ENCODE measurements around the gene C19orf12. TPM values are rescaled to one million over a fixed set of nuclear protein-coding genes. Genes with fewer than 3 reads are reported as not detected.

C19orf12 gene
- total RNA-seq, 1 donor from 2014 or later, result 66.7 TPM

DNA sequence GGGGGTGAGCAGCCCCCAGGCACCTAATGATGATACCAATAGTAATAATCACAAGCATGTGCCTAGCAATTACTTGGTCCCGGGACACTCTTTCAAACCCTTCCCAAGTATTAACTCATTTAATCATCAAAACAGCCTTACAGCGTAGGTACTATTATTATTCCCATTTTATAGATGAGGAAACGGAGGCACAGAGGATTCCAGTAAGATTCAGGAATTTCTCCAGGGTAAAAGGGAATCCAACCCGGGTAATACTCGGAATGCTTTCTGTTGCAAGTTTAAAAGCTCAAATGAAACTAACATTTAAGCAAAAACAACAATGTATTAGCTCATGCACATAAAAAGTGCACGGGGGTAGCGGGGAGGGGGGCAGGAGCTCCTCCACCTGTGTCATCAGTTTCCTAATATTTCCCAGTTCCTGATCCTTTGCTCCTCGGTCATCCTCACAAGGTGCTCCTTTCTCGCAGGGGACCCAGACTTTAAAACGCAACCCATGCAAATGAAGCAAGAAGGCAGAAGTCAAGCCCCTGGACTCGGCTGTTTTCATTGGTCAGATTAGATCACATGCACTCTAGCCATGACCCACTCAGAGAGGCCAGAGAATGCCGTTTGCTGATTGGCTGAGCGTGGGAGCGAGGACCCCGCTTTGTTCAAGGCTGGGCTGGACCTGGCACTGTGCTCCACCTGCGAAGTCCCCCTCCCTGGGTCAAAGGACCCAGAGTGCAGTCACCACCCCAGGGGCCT is 38.3 kb upstream of the C19orf12 start:
- Mint-ChIP-seq H3K36me3 (ENCODE audit: unreplicated experiment) (no peaks in the 10 kb centered on the region), H3K27me3 (ENCODE audit: unreplicated experiment) (peaks cover 3% of the 10 kb centered on the region), H3K9me3 (ENCODE audit: unreplicated experiment) (peaks cover 4% of the 10 kb centered on the region), H3K4me3 (ENCODE audit: unreplicated experiment) (no peak overlapping the region), H3K27ac (ENCODE audit: unreplicated experiment) (no peak overlapping the region), H3K4me1 (ENCODE audit: low read depth, unreplicated experiment) (peaks cover 3% of the 10 kb centered on the region)
- TF ChIP-seq, protein P1, sequence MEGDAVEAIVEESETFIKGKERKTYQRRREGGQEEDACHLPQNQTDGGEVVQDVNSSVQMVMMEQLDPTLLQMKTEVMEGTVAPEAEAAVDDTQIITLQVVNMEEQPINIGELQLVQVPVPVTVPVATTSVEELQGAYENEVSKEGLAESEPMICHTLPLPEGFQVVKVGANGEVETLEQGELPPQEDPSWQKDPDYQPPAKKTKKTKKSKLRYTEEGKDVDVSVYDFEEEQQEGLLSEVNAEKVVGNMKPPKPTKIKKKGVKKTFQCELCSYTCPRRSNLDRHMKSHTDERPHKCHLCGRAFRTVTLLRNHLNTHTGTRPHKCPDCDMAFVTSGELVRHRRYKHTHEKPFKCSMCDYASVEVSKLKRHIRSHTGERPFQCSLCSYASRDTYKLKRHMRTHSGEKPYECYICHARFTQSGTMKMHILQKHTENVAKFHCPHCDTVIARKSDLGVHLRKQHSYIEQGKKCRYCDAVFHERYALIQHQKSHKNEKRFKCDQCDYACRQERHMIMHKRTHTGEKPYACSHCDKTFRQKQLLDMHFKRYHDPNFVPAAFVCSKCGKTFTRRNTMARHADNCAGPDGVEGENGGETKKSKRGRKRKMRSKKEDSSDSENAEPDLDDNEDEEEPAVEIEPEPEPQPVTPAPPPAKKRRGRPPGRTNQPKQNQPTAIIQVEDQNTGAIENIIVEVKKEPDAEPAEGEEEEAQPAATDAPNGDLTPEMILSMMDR (IDR thresholded peaks at IDR 0.05; ENCODE audit: partially characterized antibody, unreplicated experiment), result no peak
- no peak for DNase-seq

GRCh38 chr19:29752450-29753025 is 37.5 kb upstream of the C19orf12 start:
- Mint-ChIP-seq H3K4me1 (ENCODE audit: low read depth, unreplicated experiment) (peaks cover 3% of the 10 kb centered on the region), H3K27ac (ENCODE audit: unreplicated experiment) (no peak overlapping the region), H3K36me3 (ENCODE audit: unreplicated experiment) (no peaks in the 10 kb centered on the region), H3K27me3 (ENCODE audit: unreplicated experiment) (peaks cover 3% of the 10 kb centered on the region), H3K9me3 (ENCODE audit: unreplicated experiment) (peaks cover 4% of the 10 kb centered on the region), H3K4me3 (ENCODE audit: unreplicated experiment) (no peak overlapping the region)
- TF ChIP-seq, protein P1 (IDR thresholded peaks at IDR 0.05; ENCODE audit: partially characterized antibody, unreplicated experiment), result no peak
- no peak for DNase-seq

GRCh38 chr19:29751932-29752331 is 36.9 kb upstream of the C19orf12 start:
- H3K27ac Mint-ChIP-seq (ENCODE audit: unreplicated experiment), result no peak overlapping the region
- no peaks in the 10 kb centered on the region for H3K36me3 Mint-ChIP-seq (ENCODE audit: unreplicated experiment)
- H3K4me3 Mint-ChIP-seq (ENCODE audit: unreplicated experiment), result no peak overlapping the region
- no peak for DNase-seq
- H3K27me3 Mint-ChIP-seq (ENCODE audit: unreplicated experiment), result peaks cover 3% of the 10 kb centered on the region
- TF ChIP-seq, protein P1 (IDR thresholded peaks at IDR 0.05; ENCODE audit: partially characterized antibody, unreplicated experiment), result no peak
- H3K4me1 Mint-ChIP-seq (ENCODE audit: low read depth, unreplicated experiment), result peaks cover 3% of the 10 kb centered on the region
- H3K9me3 Mint-ChIP-seq (ENCODE audit: unreplicated experiment), result peaks cover 4% of the 10 kb centered on the region

DNA sequence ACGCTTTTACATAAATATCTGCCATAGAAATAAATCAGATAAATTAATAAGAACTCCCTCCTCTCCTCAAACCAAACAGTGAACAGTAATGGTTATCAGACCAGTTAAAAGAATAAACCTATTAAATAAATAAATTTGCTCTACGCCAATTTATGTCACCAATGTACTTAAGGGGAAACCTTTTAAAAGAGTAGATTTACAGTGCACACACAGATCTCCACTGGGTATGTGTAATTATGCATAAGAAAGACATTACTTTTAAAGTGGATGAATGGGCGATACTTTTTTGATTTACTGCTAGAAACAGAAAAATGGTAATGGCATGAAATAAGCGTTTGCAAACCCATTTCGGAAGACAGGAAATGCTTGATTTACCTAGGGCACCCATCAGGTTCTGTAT is 34.9 kb upstream of the C19orf12 start:
- Mint-ChIP-seq H3K27me3 (ENCODE audit: unreplicated experiment) (peaks cover 3% of the 10 kb centered on the region), H3K36me3 (ENCODE audit: unreplicated experiment) (no peaks in the 10 kb centered on the region), H3K4me3 (ENCODE audit: unreplicated experiment) (no peak overlapping the region), H3K4me1 (ENCODE audit: low read depth, unreplicated experiment) (peaks cover 3% of the 10 kb centered on the region), H3K27ac (ENCODE audit: unreplicated experiment) (no peak overlapping the region), H3K9me3 (ENCODE audit: unreplicated experiment) (peaks cover 4% of the 10 kb centered on the region)
- TF ChIP-seq, protein P1 (IDR thresholded peaks at IDR 0.05; ENCODE audit: partially characterized antibody, unreplicated experiment), result no peak
- DNase-seq, result no peak
